ENCODE measurements around the gene LRRC2. TPM values are rescaled to one million over a fixed set of nuclear protein-coding genes. Genes with fewer than 3 reads are reported as not detected.

LRRC2 gene
- total RNA-seq, 4 donors from 2014 or later: 0.59 to 1.5 (median 0.60) TPM; not detected in 1

- Histone ChIP-seq H3K27ac (peak overlapping the region in 1 of 4 donors; percentile 45), H3K27me3 (peaks cover 0 to 27% of the 10 kb centered on the region in 2 donors), H3K4me1 (peaks cover 0 to 16% (median 9%) of the 10 kb centered on the region in 4 donors), H3K36me3 (no peaks in the 10 kb centered on the region), H3K9me3 (peaks cover 0 to 8% (median 3%) of the 10 kb centered on the region in 4 donors), H3K4me3 (peak overlapping the region; percentile 25 to 55 (median 48))
- no peak for TF ChIP-seq EP300 (IDR thresholded peaks at IDR 0.05)
- TF ChIP-seq, protein P1, sequence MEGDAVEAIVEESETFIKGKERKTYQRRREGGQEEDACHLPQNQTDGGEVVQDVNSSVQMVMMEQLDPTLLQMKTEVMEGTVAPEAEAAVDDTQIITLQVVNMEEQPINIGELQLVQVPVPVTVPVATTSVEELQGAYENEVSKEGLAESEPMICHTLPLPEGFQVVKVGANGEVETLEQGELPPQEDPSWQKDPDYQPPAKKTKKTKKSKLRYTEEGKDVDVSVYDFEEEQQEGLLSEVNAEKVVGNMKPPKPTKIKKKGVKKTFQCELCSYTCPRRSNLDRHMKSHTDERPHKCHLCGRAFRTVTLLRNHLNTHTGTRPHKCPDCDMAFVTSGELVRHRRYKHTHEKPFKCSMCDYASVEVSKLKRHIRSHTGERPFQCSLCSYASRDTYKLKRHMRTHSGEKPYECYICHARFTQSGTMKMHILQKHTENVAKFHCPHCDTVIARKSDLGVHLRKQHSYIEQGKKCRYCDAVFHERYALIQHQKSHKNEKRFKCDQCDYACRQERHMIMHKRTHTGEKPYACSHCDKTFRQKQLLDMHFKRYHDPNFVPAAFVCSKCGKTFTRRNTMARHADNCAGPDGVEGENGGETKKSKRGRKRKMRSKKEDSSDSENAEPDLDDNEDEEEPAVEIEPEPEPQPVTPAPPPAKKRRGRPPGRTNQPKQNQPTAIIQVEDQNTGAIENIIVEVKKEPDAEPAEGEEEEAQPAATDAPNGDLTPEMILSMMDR (IDR thresholded peaks at IDR 0.05): no peak
- no peak for TF ChIP-seq POLR2A (IDR thresholded peaks at IDR 0.05)
- 8 to 10% methylated on average over 12 to 21 of the region's 21 CpGs for WGBS, 2 donors
- no peak for DNase-seq (ENCODE audit: low spot score in 2 of 2)
These were observed 479 bp downstream of the LRRC2 start for GRCh38 chr3:46565607-46566039.

- no peak overlapping the region for H3K4me3 ChIP-seq
- 63 to 82% methylated on average over 4 of the region's 4 CpGs for WGBS, 2 donors
- TF ChIP-seq, protein P1 (IDR thresholded peaks at IDR 0.05): no peak
- TF ChIP-seq EP300 (IDR thresholded peaks at IDR 0.05) (no peak), POLR2A (IDR thresholded peaks at IDR 0.05) (no peak)
- no peaks in the 10 kb centered on the region for H3K36me3 ChIP-seq
- peaks cover 0 to 8% (median 3%) of the 10 kb centered on the region in 4 donors for H3K9me3 ChIP-seq
- no peak overlapping the region for H3K27ac ChIP-seq
- peaks cover 0 to 16% (median 9%) of the 10 kb centered on the region in 4 donors for H3K4me1 ChIP-seq
- H3K27me3 ChIP-seq: peaks cover 0 to 27% of the 10 kb centered on the region in 2 donors
- no peak for DNase-seq (ENCODE audit: low spot score in 2 of 2)
These were observed 1.0 kb downstream of the LRRC2 start for GRCh38 chr3:46565077-46565476.

- H3K9me3 ChIP-seq: peaks cover 0 to 4% (median under 1%) of the 10 kb centered on the region in 4 donors
- no peak overlapping the region for H3K27ac ChIP-seq
- no peak for DNase-seq (ENCODE audit: low spot score in 2 of 2)
- H3K4me1 ChIP-seq: peaks cover 0 to 16% (median 9%) of the 10 kb centered on the region in 4 donors
- no peaks in the 10 kb centered on the region for H3K36me3 ChIP-seq
- no peak overlapping the region for H3K4me3 ChIP-seq
- TF ChIP-seq EP300 (IDR thresholded peaks at IDR 0.05) (no peak), POLR2A (IDR thresholded peaks at IDR 0.05) (no peak)
- TF ChIP-seq, protein P1 (IDR thresholded peaks at IDR 0.05): no peak
- WGBS, 2 donors: 76 to 82% methylated on average over 5 of the region's 5 CpGs
- H3K27me3 ChIP-seq: peaks cover 0 to 27% of the 10 kb centered on the region in 2 donors
These were observed 1.7 kb downstream of the LRRC2 start for GRCh38 chr3:46564190-46565021.

- TF ChIP-seq POLR2A (IDR thresholded peaks at IDR 0.05): no peak
- TF ChIP-seq EP300 (IDR thresholded peaks at IDR 0.05): no peak
- TF ChIP-seq, protein P1 (IDR thresholded peaks at IDR 0.05): no peak
- H3K9me3 ChIP-seq: no peaks in the 10 kb centered on the region
- H3K27ac ChIP-seq: no peak overlapping the region
- WGBS, 2 donors: 95 to 100% methylated on average over 1 of the region's 1 CpG
- peaks cover 0 to 32% of the 10 kb centered on the region in 2 donors for H3K27me3 ChIP-seq
- H3K36me3 ChIP-seq: no peaks in the 10 kb centered on the region
- DNase-seq (ENCODE audit: low spot score in 2 of 2): no peak
- no peak overlapping the region for H3K4me3 ChIP-seq
- H3K4me1 ChIP-seq: peaks cover 0 to 20% (median 9%) of the 10 kb centered on the region in 4 donors
These were observed 4.2 kb downstream of the LRRC2 start for GRCh38 chr3:46561951-46562350.

DNA sequence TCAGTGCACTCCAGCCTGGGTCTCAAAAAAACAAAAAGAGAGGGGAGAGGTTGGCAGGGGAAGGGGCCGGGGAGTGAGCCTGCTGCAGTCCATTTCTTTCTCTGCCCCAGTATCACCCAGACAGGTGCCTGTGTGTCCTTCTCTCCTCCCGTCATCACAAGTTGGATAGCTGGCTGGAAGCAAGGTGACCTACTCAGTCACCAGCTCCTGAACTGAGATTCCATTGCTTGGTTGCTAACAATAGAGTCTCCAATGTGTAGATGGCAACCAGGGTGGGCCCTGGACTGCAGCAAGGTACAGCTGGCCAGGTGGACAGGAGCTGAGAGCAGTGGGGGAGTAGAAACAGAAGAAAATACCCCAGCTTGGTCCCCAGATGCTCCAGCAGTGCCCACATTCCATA is 4.6 kb downstream of the LRRC2 start:
- 83 to 94% methylated on average over 2 of the region's 2 CpGs for WGBS, 2 donors
- peaks cover 0 to 18% (median 9%) of the 10 kb centered on the region in 4 donors for H3K4me1 ChIP-seq

More for the DNA sequence above, 4.6 kb downstream of the LRRC2 start:
- Histone ChIP-seq H3K9me3 (no peaks in the 10 kb centered on the region), H3K27me3 (peaks cover 0 to 29% of the 10 kb centered on the region in 2 donors), H3K4me3 (no peak overlapping the region), H3K36me3 (no peaks in the 10 kb centered on the region), H3K27ac (no peak overlapping the region)
- DNase-seq (ENCODE audit: low spot score in 2 of 2): no peak
- TF ChIP-seq EP300 (IDR thresholded peaks at IDR 0.05): no peak

Measured in tibial nerve (tissue), 4 donors.